ENCODE measurements around the gene NEDD4. TPM values are rescaled to one million over a fixed set of nuclear protein-coding genes. Genes with fewer than 3 reads are reported as not detected.
A peak's percentile ranks its signal among the peaks of the same experiment; 100 is the strongest.
"Not testable (repeated sequence)": the region's sequence is repeated elsewhere in the genome, so short reads cannot be mapped to it uniquely, and the experiment has no call there.

The NEDD4 gene
- total RNA-seq, 1 experiment from 2014 or later = 32.6 TPM

DNA sequence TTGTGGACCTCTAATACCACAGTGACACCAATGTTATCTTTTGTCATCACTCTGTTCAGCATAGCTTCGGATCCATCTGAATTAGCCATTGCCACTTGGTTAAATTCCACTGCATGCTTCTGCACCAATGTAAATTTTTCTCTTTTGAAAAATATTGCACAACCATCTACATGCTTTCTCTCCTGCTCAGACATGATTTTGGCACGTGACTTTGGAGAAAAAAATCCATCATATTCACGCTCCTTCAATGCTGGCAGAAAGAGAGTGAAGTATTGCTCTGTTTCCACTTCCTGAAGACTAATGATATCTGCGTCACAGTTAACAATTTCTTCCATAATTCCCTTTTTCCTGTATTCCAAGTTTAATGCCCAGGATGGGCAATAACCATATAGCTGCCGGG lies 13.0 kb upstream of the NEDD4 start:
- not testable (repeated sequence) for DNase-seq (ENCODE audit: low read depth)

DNA sequence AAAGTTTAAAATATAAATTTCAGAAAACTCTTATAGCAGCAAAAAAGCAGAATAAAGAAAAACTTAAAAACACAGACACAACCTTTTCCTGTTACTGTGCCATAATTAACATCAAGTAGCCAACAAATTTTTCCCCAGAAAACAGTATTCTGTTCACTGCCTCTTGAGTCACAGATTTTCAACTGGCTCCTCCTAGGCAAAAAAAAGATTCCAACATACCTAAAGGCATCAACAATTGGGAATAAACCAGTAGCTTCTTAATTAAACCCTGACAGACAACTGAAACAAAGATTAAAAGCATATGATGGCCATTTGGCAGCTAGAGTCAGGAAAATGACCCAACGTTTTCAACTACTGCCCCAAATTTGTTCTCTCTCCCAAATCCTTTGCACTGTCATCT lies 10.9 kb upstream of the NEDD4 start:
- not testable (repeated sequence) for DNase-seq (ENCODE audit: low read depth)

DNA sequence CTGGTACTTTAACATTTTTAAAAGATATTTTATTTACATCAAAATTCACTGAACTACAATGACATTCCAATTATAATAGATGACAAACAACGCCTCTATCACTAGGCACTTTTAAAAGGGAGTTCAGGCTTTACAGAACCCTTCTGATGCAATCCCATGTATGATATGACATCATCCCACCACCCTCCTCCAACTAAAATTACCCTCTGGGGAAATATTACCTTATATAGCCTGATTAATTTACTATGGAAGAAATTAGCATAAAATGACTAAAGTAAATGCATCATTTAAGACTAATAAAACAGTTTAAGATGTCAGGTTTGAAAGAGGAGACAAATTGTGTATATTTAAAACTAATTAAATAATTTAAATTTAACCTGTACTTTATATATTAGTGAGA lies 10.4 kb upstream of the NEDD4 start:
- not testable (repeated sequence) for DNase-seq (ENCODE audit: low read depth)

DNA sequence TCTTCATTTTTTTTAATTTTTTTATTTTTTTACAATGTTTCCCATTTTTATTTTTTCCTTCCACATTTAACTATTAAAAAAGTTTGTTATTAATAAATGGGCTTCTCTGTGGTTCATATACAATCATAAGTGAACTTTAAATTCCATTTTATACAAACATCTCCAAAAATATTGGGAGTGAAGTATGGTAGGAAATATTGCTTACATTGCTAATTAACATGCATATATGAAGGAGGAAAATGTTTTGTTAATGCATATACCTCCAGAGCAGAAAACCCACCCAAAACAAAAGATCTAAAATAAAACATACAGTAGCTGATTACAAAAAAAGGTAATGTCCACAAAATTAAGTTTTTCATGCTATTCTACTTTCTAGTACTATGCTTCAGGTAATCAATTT lies 9.9 kb upstream of the NEDD4 start:
- not testable (repeated sequence) for DNase-seq (ENCODE audit: low read depth)

DNA sequence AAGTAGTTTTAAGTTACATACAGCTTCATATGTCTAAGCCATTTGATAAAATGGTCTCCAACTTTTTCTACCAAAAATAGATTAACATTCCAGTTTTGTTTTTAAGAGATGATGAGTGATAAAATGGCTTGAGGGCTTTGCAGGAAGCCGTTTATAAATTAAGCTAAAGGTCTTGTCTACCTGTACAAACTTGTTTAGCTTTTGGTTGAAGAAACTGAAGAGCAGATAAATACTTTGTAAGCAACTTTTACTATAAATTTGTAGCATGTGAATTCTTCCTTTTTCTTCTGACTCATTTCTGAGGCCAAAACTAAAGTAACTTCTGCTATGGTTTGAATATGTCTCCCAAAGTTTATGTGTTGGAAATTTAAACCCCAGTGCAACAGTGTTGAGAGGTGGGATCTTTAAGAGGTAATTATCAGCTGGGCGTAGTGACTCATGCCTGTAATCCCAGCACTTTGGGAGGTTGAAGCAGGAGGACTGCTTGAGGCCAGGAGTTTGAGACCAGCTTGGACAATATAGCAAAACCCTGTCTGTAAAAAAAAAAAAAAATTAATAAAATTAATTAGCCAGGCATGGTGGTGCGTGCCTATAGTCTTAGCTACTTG lies 8.2 kb upstream of the NEDD4 start:
- peak; percentile 26 for DNase-seq (ENCODE audit: low read depth)

DNA sequence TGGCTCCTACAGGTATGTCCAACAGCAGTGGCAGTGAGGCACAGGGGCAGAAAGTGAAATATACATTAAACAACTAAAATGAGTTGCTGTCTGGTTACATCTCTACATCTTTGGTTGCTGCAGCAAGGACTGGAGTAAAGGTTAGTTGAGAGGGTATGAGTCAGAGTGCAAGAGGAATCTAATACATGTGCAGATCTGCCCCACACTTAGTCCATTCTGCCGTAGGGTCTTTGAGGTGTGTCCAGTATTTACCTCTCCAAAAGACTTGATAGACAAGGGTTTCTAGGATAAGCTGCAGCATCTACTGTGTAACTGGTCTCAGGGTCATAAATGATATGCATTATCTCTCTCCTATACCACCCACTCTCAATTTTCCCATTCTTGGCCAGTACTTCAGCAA lies 6.2 kb upstream of the NEDD4 start:
- DNase-seq (ENCODE audit: low read depth) = peak; percentile 32

DNA sequence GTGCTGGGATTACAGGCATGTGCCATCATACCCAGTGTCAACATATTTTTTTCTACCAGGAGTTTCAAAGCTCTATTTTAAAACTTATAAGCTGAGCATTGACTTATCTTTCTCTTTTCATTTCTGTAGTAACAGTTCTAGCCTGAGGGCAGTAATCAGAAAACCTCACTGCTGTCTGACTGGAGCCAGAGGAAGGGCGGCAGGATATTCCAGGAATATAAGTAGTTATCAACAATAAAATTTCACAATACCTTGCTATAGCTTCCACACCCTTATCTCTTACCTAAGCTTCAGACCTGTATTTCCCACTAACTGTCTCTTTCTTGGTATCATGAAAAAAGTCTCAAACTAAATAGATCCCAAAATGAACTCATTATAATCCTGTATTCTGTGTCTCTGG lies 5.1 kb upstream of the NEDD4 start:
- peak; percentile 58 for DNase-seq (ENCODE audit: low read depth)

DNA sequence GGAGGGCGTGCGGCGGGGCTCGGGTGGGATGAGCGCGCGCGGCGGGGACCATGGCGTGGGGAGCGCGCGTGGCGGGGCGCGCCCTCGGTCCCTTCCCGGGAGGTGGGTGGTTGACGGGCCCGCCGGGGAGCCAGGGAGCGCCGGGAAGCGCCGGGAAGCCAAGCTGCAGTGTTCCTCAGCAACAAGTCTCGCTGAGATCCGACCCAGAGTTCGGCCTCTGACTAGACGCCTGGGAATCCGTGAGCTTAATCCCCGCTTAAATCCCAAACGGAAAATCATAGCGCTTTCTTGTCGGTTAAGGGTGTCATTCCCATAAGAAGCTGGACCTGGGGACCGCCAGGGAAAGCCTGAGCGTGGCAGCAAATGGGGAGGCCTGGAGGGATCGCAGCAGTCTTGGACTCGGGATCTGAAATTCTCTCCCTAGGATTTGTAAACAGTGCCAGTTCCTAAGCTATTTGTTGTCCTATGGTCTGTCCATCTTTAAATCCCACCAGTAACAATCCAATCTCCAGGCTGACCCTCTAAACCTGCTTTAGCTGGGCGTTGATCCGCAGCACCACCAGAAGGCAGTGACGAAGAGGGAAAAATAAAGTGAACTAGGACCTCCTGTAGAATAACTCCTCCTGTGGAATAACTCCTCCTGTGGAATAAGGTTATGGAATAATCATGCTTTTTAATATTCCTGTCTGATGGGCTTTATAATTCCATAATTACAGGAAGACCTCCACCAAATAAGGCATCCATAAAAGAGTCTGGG lies 570 bp upstream of the NEDD4 start:
- DNase-seq (ENCODE audit: low read depth) = peak; percentile 70

DNA sequence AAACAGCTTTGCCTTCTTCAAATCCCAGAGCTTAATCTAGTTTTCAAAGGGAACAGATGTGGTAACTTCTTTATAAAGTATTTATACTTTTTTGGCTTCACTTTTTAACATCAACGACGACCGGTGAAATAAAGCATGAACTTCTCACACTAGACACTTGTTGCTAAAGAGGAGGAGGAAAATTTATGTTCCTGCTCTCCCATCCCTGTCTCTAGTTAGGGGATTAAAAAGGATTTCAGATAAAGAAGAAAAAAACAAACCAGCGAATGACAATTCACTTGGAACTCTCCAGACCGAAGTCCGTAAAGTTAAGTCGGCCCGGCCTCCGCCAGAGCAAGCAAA lies 672 bp downstream of the NEDD4 start:
- DNase-seq (ENCODE audit: low read depth) = no peak

DNA sequence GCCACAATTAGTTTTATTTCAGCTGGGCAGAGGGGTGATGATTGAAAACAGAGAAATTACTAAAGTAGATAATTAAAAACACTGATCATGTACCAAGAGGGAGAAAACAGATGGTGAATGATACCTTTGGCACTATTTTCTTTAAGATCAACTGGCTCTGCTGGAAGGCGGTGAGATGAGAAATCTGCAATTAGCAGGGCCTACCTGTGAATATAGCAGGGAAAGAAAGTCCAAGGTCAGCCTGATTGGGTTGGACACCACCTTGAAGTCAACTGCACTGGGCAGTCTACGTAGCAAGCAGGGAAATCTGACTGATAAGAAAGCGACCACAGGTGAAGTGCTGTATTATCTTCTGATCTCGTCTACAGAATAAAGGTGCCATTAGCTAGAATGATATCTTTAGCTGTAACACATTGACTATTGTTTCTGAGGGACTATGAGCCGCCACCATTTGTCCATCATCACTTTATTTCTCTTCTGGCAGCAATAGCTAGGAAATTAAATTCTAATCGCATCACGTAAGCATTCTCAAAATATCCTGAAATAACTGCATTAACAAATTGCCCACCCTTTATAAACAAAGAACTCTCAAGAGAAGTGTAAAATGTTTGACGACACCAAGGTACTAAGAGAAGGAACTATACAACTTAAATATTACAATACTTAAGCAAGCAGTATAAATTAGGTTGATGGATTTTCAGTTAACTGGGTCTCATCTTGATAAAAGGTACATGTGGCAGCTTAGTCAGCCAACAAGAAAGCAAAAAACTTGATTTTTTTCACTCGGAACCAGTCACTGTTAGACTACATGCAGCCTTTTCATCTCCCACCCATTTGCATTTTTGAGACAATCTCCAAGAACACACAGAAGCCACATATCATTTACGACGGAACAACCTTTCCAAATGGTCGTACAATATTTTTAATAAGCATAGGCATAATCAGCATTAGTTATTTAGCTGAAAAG lies 1.3 kb downstream of the NEDD4 start:
- DNase-seq (ENCODE audit: low read depth) = no peak

DNA sequence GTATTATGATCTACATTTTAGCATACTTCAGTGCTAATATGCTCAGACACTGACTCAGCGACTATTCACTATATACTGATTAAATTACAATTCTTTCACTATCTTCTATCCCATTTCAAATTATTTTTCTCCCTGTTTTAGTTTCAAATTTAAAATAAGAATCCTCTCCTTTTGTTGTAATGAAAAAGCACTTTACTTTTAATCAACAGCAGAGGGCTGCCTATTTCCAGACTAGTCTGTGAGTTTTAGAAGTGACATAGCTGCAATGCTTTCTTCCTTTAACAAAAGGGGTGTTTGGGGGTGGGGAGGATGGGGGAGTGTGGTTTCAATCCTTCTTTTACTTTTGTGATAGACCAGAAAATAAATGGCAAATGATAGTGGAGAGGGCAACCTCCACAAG lies 2.4 kb downstream of the NEDD4 start:
- no peak for DNase-seq (ENCODE audit: low read depth)

DNA sequence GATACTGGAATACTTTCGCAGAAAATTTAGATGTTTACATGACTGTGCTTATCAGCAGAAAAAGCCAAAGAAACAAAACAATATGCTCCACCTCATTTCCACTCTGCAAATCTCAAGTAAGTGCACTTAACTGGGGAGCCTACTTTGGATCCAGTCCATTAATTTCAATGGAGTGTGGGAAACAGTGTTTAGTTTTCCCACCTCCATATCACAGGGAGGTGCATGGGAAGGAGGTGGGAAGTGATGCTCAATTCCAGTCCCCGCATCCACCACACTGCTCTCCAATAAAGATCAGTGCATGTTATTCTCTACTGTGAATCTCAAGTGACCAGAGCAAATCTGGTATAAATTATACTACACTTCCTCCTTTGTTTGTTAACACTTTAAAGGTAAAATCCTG lies 2.9 kb downstream of the NEDD4 start:
- DNase-seq (ENCODE audit: low read depth) = no peak

DNA sequence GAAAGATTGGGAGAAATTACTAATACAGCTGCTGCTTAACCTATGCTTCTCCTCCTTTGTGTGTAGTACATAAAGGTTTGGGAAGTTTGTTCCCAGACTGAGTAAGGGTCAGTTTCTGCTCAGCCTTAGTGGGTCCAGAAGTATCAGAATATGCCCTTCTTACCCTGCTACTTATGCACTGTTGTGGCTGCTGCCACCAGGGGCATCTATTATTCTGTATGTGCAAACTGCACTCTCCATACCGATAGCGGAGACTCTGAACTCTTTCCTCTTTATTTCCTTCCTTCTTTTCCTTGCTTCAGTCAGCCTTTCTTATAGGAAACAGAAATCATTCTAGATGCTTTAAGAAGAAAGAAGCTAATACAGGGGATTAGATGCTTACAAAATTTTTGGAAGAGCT lies 4.0 kb downstream of the NEDD4 start:
- DNase-seq (ENCODE audit: low read depth) = no peak

DNA sequence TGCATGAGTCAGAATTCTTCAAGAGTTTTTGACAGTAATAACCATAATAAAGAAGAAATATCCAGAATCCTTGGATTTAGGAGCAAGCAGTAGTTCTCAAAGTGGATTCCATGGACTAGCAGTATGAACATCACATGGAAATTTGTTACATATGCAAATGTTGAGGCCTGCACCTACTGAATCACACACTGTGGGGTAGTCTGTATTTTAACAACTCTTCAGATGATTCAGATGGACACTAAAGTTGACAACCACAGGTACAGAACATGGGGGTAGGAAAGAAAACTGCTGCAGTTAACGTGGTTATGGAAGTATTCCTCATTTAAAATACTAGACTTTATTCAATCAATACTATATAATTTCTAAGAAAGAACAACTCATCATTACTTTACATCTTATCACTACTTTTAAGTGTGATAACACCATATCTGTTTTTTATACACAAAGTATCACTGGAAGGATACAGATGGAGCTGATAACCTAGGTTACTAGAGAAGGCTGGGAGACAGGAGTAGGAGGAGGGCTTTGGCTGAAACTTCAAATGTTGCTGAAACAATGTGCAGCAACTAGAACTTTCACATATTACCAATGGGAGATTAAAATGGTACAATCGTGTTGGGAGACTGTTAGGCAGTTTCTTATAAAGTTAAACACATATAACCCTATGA lies 11.7 kb downstream of the NEDD4 start:
- DNase-seq (ENCODE audit: low read depth) = no peak

DNA sequence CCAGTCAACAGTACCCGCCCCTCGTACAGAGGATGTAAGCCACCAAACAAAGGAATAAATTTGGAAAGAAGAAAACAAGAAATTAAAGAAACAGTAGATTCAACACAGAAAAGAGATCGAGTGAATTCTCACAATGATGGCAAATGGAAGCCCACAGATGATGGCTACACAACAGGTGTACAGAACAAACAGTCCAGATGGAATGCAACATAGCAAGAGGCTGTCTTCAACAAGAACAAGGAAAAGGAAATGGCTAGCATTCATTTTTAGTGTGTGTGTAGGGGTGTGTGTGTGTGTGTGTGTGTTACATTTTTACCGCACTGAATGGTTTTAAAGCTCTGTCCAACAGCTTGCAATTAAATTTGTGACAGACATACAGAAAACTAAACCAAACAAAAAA lies 12.9 kb downstream of the NEDD4 start:
- no peak for DNase-seq (ENCODE audit: low read depth)

DNA sequence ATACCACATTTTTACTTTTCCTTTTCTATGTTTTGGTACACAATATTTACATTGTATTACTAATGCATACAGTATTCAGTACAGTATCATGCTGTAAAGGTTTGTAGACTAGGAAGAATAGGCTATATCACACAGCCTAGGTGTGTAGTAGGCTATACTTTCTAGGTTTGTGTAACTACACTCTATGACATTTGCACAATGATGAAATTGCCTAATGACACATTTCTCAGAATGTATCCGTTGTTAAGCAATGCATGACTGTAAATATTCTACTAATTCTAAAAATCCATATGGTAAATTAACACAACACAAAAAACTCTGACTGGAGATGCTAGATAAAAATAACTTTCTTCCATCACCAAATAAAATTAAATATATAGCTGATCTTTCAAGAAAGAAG lies 16.2 kb downstream of the NEDD4 start:
- no peak for DNase-seq (ENCODE audit: low read depth)

DNA sequence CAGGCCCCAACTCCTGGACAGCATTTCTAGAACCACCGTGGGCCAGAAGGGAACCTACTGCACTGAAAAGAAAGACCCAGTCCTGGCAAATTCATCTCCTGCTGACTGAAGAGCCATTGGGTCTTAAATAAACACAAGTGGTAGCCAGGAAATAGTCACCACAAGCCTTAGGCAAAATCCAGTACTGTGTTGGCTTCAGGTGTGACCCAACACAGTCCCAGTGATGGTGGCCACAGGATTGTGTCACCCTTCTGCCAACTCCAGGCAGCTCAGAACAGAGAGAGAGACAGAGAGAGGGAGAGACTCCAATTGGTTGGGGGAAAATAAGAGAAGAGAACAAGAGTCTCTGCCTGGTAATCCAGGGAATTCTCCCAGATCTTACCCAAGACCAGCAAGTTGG lies 23.1 kb downstream of the NEDD4 start:
- DNase-seq (ENCODE audit: low read depth) = peak; percentile 83

DNA sequence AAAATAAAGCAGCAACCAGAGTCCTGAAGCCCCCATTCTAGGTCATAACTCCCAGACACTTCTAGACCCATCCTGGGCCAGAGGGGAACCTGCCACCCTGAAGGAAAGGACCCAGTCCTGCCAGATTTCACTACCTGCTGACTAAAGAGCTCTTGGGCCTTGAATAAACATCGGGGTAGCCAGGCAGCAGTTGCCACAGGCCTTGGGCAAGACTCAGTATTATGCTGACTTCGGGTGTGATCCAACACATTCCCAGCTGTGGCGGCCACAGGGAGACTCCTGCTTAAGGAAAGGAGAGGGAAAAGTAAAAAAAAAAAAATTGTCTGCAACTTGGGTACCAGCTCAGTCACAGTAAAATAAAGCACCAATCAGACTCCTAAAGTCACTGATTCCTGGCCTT lies 23.8 kb downstream of the NEDD4 start:
- peak; percentile 61 for DNase-seq (ENCODE audit: low read depth)

DNA sequence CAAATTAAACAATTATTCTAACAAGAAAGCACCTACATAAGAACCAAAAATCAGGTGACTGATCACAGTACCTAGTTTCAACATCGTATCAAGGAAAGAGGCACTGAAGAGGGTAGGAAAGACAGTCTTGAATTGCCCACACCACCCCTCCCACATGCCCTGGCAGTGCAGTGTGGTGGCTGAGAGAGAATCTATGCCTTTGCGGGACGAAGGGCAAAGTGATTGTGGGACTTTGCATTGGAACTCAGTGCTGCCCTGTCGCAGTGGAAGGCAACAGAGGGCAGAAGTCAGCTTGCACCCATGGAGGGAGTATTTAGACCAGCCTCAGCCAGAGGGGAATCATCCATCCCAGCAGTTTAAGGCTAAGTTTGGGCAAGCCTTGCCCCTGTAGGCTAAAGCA lies 24.5 kb downstream of the NEDD4 start:
- no peak for DNase-seq (ENCODE audit: low read depth)

DNA sequence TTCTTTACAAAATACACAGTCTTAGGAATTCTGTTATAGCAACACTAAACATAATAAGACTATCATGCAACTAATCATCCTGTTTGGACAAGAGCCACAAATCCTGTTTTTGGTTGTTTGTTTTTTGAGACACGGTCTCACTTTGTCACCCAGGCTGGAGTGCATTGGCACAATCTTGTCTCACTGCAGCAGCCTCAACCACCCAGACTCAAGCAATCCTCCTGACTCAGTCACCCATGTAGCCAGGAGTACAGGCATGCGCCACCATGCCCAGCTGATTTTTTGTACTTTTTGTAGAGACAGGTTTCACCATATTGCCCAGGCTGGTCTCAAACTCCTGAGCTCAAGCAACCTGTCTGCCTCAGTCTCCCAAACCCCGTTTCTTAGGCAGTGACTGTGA lies 28.3 kb downstream of the NEDD4 start:
- peak; percentile 12 for DNase-seq (ENCODE audit: low read depth)

DNA sequence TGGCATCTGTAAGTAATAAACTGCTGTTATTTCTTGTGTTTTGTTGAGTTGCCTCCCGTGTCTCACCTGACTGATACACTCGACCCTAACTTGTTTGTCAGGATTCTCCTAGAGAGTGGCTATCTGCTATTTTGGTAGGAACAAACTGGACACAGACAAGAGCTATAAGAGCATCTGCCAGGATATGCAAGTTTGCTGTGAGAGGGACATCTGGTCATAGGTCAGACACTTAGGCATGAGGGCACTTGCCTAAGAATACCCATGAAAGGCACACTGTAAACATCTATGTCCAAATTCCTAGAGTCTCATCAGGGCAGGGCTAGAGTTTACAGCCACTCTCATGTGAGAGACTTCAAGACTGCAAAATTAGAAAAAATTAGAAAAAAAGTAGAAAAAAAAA lies 32.5 kb downstream of the NEDD4 start:
- no peak for DNase-seq (ENCODE audit: low read depth)

Measured in M059J (cell line).